HG03095 (cell line): ENCODE measurements around the gene OR11H1.
"Not testable (repeated sequence)": the region's sequence is repeated elsewhere in the genome, so short reads cannot be mapped to it uniquely, and the experiment has no call there.

Experiments used
- ATAC-seq: cut with Tn5 transposase; IDR thresholded peaks from one replicate; pipeline ENCODE4 v1.9.1; 2021; ENCODE audit warnings: moderate library complexity; ENCODE audit not compliant: unreplicated experiment

Gene OR11H1

GRCh38 chr22:15527892-15528291 is at the start of gene OR11H1:
OR11H1 (plus strand) TSS chr22:15528192; CDS start chr22:15528192, 0 bp downstream.
- ATAC-seq = not testable (repeated sequence)

- ATAC-seq = not testable (repeated sequence)
Measured at GRCh38 chr22:15509967-15510366, 18.0 kb upstream of the OR11H1 start.

GRCh38 chr22:15515896-15516295 is 12.1 kb upstream of the OR11H1 start:
- ATAC-seq = not testable (repeated sequence)

GRCh38 chr22:15553767-15554166 is 25.8 kb downstream of the OR11H1 start:
- ATAC-seq = not testable (repeated sequence)

- ATAC-seq = not testable (repeated sequence)
Measured at GRCh38 chr22:15563461-15563860, 35.5 kb downstream of the OR11H1 start.

- ATAC-seq = not testable (repeated sequence)
Measured at GRCh38 chr22:15565063-15565462, 37.1 kb downstream of the OR11H1 start.
